Stimulated activated CD4-positive, alpha-beta T cell treated with anti-CD3 and anti-CD28 coated beads, Interleukin-15, amount 100 ng/mL, for 1 hour (primary cell): ENCODE data around the gene AGBL4.
"Not testable (repeated sequence)": the region's sequence is repeated elsewhere in the genome, so short reads cannot be mapped to it uniquely, and the experiment has no call there.

Experiments
- DNase-seq, 2 donors: peaks; one replicate each; pipeline ENCODE4 v3.0.0-alpha.2; 2020; ENCODE audit warnings: low read depth in 1 of 2, low spot score in 1 of 2

AGBL4 gene

GRCh38 chr1:49050041-49050440 is 973.7 kb downstream of the AGBL4 start:
- no peak for DNase-seq

- no peak for DNase-seq
These were observed 975.6 kb downstream of the AGBL4 start for GRCh38 chr1:49048188-49048587.

- no peak for DNase-seq
These were observed 977.4 kb downstream of the AGBL4 start for GRCh38 chr1:49046305-49046704.

GRCh38 chr1:49045371-49045770 is 978.4 kb downstream of the AGBL4 start:
- DNase-seq = no peak

- no peak for DNase-seq
These were observed 987.1 kb downstream of the AGBL4 start for GRCh38 chr1:49036700-49037099.

GRCh38 chr1:49028396-49028795 is 995.4 kb downstream of the AGBL4 start:
- no peak for DNase-seq

GRCh38 chr1:49026230-49026811 is 997.4 kb downstream of the AGBL4 start:
- no peak for DNase-seq

- no peak for DNase-seq
These were observed 1007.5 kb downstream of the AGBL4 start for GRCh38 chr1:49016030-49016977.

GRCh38 chr1:49013079-49013478 is 1010.7 kb downstream of the AGBL4 start:
- no peak for DNase-seq

- DNase-seq = not testable (repeated sequence)
These were observed 1020.8 kb downstream of the AGBL4 start for GRCh38 chr1:49002981-49003380.

GRCh38 chr1:48999321-48999720 is 1024.4 kb downstream of the AGBL4 start:
- DNase-seq = no peak

GRCh38 chr1:48996311-48996710 is 1027.4 kb downstream of the AGBL4 start:
- DNase-seq = no peak

GRCh38 chr1:48988633-48989197 is 1035.0 kb downstream of the AGBL4 start:
- no peak for DNase-seq

GRCh38 chr1:48979940-48980339 is 1043.8 kb downstream of the AGBL4 start:
- no peak for DNase-seq

GRCh38 chr1:48978413-48978812 is 1045.3 kb downstream of the AGBL4 start:
- no peak for DNase-seq

GRCh38 chr1:48977273-48977672 is 1046.5 kb downstream of the AGBL4 start:
- no peak for DNase-seq

GRCh38 chr1:48969971-48970370 is 1053.8 kb downstream of the AGBL4 start:
- DNase-seq = no peak

GRCh38 chr1:48967318-48967717 is 1056.4 kb downstream of the AGBL4 start:
- no peak for DNase-seq

GRCh38 chr1:48966583-48966982 is 1057.2 kb downstream of the AGBL4 start:
- no peak for DNase-seq

GRCh38 chr1:48960320-48960719 is 1063.4 kb downstream of the AGBL4 start:
- no peak for DNase-seq

GRCh38 chr1:48955774-48956173 is 1068.0 kb downstream of the AGBL4 start:
- DNase-seq = no peak

- no peak for DNase-seq
These were observed 1070.1 kb downstream of the AGBL4 start for GRCh38 chr1:48953617-48954016.
